NT2/D1 (cell line): ENCODE data around the gene SLC1A2.

ENCODE experiments used
- DNase-seq: peaks from one replicate; pipeline ENCODE4 v3.0.0-alpha.2; 2011; ENCODE audit warnings: low read depth, low spot score
- H3K27me3 ChIP-seq: 2 replicates; pipeline ENCODE4 v1.6.0; 2011; ENCODE audit warnings: mild to moderate bottlenecking; ENCODE audit not compliant: insufficient read length, insufficient read depth
- H3K36me3 ChIP-seq: 2 replicates; pipeline ENCODE4 v1.6.1; 2011; ENCODE audit warnings: mild to moderate bottlenecking, low read length, mixed read lengths; ENCODE audit not compliant: insufficient read depth, insufficient read length
- H3K4me1 ChIP-seq: 2 replicates; pipeline ENCODE4 v1.5.1; 2011; ENCODE audit not compliant: insufficient read depth, insufficient read length
- H3K4me3 ChIP-seq: 2 replicates; pipeline ENCODE4 v1.5.1; 2011; ENCODE audit warnings: low read depth; ENCODE audit not compliant: insufficient read length
- H3K9ac ChIP-seq: 2 replicates; pipeline ENCODE4 v1.6.0; 2011; ENCODE audit warnings: low read depth; ENCODE audit not compliant: insufficient read length
- H3K9me3 ChIP-seq: 2 replicates; pipeline ENCODE4 v1.5.1; 2011; ENCODE audit warnings: mild to moderate bottlenecking, low read length; ENCODE audit not compliant: insufficient read depth
- SUZ12 ChIP-seq: IDR thresholded peaks from 2 replicates; pipeline ENCODE4 v1.6.1; 2011; ENCODE audit not compliant: insufficient read length, insufficient read depth; ENCODE audit errors: extremely low read depth
- YY1 ChIP-seq: IDR thresholded peaks from 2 replicates; pipeline ENCODE4 v1.6.1; 2011; ENCODE audit not compliant: insufficient read length, insufficient read depth
- ZNF274 ChIP-seq: IDR thresholded peaks from 2 replicates; pipeline ENCODE4 v1.6.1; 2011; ENCODE audit warnings: mild to moderate bottlenecking, low read depth, low read length

Gene SLC1A2

DNA sequence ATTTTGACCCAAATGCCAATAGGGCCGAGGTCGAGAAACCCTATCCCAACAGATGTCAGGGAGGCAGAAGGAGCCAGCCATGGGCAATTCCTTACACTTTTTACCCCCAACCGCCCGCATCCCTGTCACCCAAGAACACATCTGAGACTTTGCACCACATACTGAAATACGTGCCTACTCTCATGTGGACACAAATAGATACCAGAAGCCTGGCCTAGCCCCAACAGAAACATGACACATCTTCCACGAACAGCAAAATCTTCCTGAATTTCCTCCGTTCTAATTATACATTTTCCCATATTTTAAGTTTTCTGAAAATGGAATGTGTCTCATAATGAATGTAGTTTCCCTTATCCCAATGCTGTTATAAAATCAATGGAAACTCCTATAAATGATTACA, 64.7 kb downstream of the SLC1A2 start:
- Histone ChIP-seq H3K4me3 (no peak overlapping the region), H3K36me3 (no peaks in the 10 kb centered on the region), H3K9ac (no peak overlapping the region), H3K27me3 (no peaks in the 10 kb centered on the region), H3K4me1 (no peaks in the 10 kb centered on the region), H3K9me3 (no peaks in the 10 kb centered on the region; the same call in 1 of the 2 replicates)
- DNase-seq, result no peak
- TF ChIP-seq ZNF274 (no peak), SUZ12 (no peak), YY1 (no peak)

GRCh38 chr11:35352077-35352888, 67.1 kb downstream of the SLC1A2 start:
- Histone ChIP-seq H3K36me3 (no peaks in the 10 kb centered on the region), H3K4me1 (no peaks in the 10 kb centered on the region), H3K27me3 (no peaks in the 10 kb centered on the region), H3K9me3 (no peaks in the 10 kb centered on the region; the same call in 1 of the 2 replicates), H3K9ac (no peak overlapping the region), H3K4me3 (no peak overlapping the region)
- DNase-seq, result no peak
- TF ChIP-seq ZNF274, result no peak
- no peak for TF ChIP-seq SUZ12
- no peak for TF ChIP-seq YY1

DNA sequence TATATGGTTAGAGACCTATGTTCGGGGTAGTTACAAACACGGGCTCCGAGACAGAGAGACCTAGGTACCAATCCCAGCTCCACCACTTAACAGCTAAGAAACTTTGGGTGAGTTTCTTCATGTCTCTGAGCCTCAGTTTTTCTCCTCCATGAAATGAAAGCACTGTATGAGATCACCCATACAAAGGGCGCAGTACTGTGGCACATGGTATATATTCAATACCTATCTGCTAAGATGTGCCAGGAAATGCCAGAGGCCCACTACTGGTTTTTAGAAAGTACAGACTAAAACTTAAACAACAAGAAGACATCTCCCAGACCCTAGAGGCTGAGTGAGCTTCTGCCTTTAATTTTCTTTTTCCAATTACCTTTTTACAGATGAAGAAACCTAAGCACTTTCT, 69.5 kb downstream of the SLC1A2 start:
- Histone ChIP-seq H3K27me3 (no peaks in the 10 kb centered on the region), H3K4me3 (no peak overlapping the region), H3K9me3 (no peaks in the 10 kb centered on the region; the same call in 1 of the 2 replicates), H3K4me1 (peaks cover 3% of the 10 kb centered on the region), H3K36me3 (no peaks in the 10 kb centered on the region), H3K9ac (no peak overlapping the region)
- TF ChIP-seq SUZ12, result no peak
- no peak for TF ChIP-seq YY1
- TF ChIP-seq ZNF274, result no peak
- no peak for DNase-seq

- H3K27me3 ChIP-seq, result no peaks in the 10 kb centered on the region
- no peaks in the 10 kb centered on the region; the same call in 1 of the 2 replicates for H3K9me3 ChIP-seq
- no peak for DNase-seq
- H3K4me1 ChIP-seq, result peaks cover 3% of the 10 kb centered on the region
- H3K36me3 ChIP-seq, result no peaks in the 10 kb centered on the region
- TF ChIP-seq YY1, result no peak
- no peak for TF ChIP-seq ZNF274
- no peak for TF ChIP-seq SUZ12
- H3K9ac ChIP-seq, result no peak overlapping the region
- no peak overlapping the region for H3K4me3 ChIP-seq
Observed at GRCh38 chr11:35348898-35349687, 70.3 kb downstream of the SLC1A2 start.

GRCh38 chr11:35347921-35348331, 71.4 kb downstream of the SLC1A2 start:
- H3K27me3 ChIP-seq, result no peaks in the 10 kb centered on the region
- H3K9ac ChIP-seq, result no peak overlapping the region
- H3K4me1 ChIP-seq, result peaks cover 3% of the 10 kb centered on the region
- no peaks in the 10 kb centered on the region for H3K36me3 ChIP-seq
- H3K9me3 ChIP-seq, result no peaks in the 10 kb centered on the region; the same call in 1 of the 2 replicates
- no peak for TF ChIP-seq SUZ12
- TF ChIP-seq ZNF274, result no peak
- no peak for TF ChIP-seq YY1
- no peak for DNase-seq
- no peak overlapping the region for H3K4me3 ChIP-seq

- no peak for DNase-seq
- Histone ChIP-seq H3K27me3 (no peaks in the 10 kb centered on the region), H3K9me3 (no peaks in the 10 kb centered on the region; the same call in 1 of the 2 replicates), H3K9ac (no peak overlapping the region), H3K36me3 (no peaks in the 10 kb centered on the region), H3K4me3 (no peak overlapping the region), H3K4me1 (peaks cover 3% of the 10 kb centered on the region)
- TF ChIP-seq YY1 (no peak), ZNF274 (no peak), SUZ12 (no peak)
Observed at GRCh38 chr11:35347173-35347878, 72.0 kb downstream of the SLC1A2 start.
